IMR-90 (cell line): ENCODE results near the gene MRTFA. TPM values are rescaled to one million over a fixed set of nuclear protein-coding genes. Genes with fewer than 3 reads are reported as not detected.
A peak's percentile ranks its signal among the peaks of the same experiment; 100 is the strongest.

ENCODE experiments used
- ATAC-seq: fragments of 200-7000 bp; cut with Tn5 transposase; 2 replicates; pipeline ENCODE4 v1.9.1; 2020; ENCODE audit warnings: low read depth, mild to moderate bottlenecking, moderate library complexity
- BruUV-seq: library from RNA; stranded (reverse); fragments of 400-500 nt; replicated peaks from 2 replicates; lab custom pipeline; 2021; lab: Mats Ljungman, UMichigan
- CTCF ChIA-PET: fragments of 300-600 bp; formaldehyde crosslinking; extraction: SDS; loops from one replicate; lab custom pipeline; 2021; ENCODE audit warnings: antibody characterized with exemption; lab: Yijun Ruan, JAX
- POLR2A ChIA-PET: fragments of 300-600 bp; sonication (Branson Sonifier 250); formaldehyde crosslinking; loops from one replicate; lab custom pipeline; 2022; ENCODE audit warnings: antibody characterized with exemption; ENCODE audit not compliant: unreplicated experiment; lab: Charles Lee
- DNase-seq: peaks from one replicate; pipeline ENCODE4 v3.0.0; 2013
- H2AFZ ChIP-seq: replicated peaks from 2 replicates; pipeline ENCODE3; 2013; ENCODE audit warnings: low read length, mild to moderate bottlenecking; ENCODE audit not compliant: poor library complexity
- H2AK5ac ChIP-seq: 2 replicates; pipeline ENCODE4 v1.6.1; 2013; ENCODE audit warnings: low read depth, low read length, inconsistent platforms
- H2AK9ac ChIP-seq: replicated peaks from 2 replicates; pipeline ENCODE3; 2013; ENCODE audit warnings: mild to moderate bottlenecking, low read depth, low read length, moderate library complexity; ENCODE audit not compliant: poor library complexity
- H2BK120ac ChIP-seq: 2 replicates; pipeline ENCODE4 v1.6.1; 2013; ENCODE audit warnings: low read depth, low read length, inconsistent platforms
- H2BK15ac ChIP-seq: 3 replicates; pipeline ENCODE4 v1.6.1; 2013; ENCODE audit warnings: low read depth, low read length, inconsistent platforms
- H2BK20ac ChIP-seq: 2 replicates; pipeline ENCODE4 v1.6.1; 2013; ENCODE audit warnings: low read depth, mild to moderate bottlenecking, inconsistent platforms, low read length, moderate library complexity
- H2BK5ac ChIP-seq: 2 replicates; pipeline ENCODE4 v1.6.1; 2013; ENCODE audit warnings: mild to moderate bottlenecking, low read depth, low read length, inconsistent platforms; ENCODE audit not compliant: poor library complexity, severe bottlenecking
- H3K14ac ChIP-seq: replicated peaks from 2 replicates; pipeline ENCODE4 v1.6.1; 2013; ENCODE audit warnings: low read depth, low read length, inconsistent platforms
- H3K18ac ChIP-seq: 2 replicates; pipeline ENCODE4 v1.6.1; 2013; ENCODE audit warnings: low read depth, low read length, control low read depth
- H3K23ac ChIP-seq: 2 replicates; pipeline ENCODE4 v1.6.1; 2013; ENCODE audit warnings: low read depth, low read length, inconsistent platforms
- H3K27ac ChIP-seq: 2 replicates; pipeline ENCODE4 v1.5.1; 2013; ENCODE audit warnings: mild to moderate bottlenecking, control low read depth, low read length; ENCODE audit not compliant: insufficient read depth
- H3K27me3 ChIP-seq: 2 replicates; pipeline ENCODE4 v1.6.1; 2013; ENCODE audit warnings: low read length; ENCODE audit not compliant: control insufficient read depth, insufficient read depth
- H3K36me3 ChIP-seq: 2 replicates; pipeline ENCODE4 v1.6.1; 2013; ENCODE audit warnings: low read length, mixed read lengths; ENCODE audit not compliant: control insufficient read depth, insufficient read depth
- H3K4ac ChIP-seq: 2 replicates; pipeline ENCODE4 v1.6.1; 2013; ENCODE audit warnings: low read depth, low read length, inconsistent platforms
- H3K4me1 ChIP-seq: 2 replicates; pipeline ENCODE4 v1.6.1; 2013; ENCODE audit warnings: low read length, mixed read lengths; ENCODE audit not compliant: control insufficient read depth, insufficient read depth
- H3K4me2 ChIP-seq: 2 replicates; pipeline ENCODE4 v1.6.1; 2013; ENCODE audit warnings: low read depth, mild to moderate bottlenecking, control low read depth, low read length, moderate library complexity
- H3K4me3 ChIP-seq: 2 replicates; pipeline ENCODE4 v1.5.1; 2013; ENCODE audit warnings: low read depth, mild to moderate bottlenecking, control low read depth, low read length, moderate library complexity; ENCODE audit not compliant: insufficient read depth
- H3K56ac ChIP-seq: 2 replicates; pipeline ENCODE4 v1.6.1; 2013; ENCODE audit warnings: low read length, inconsistent platforms; ENCODE audit not compliant: insufficient read depth; ENCODE audit errors: extremely low read depth
- H3K79me1 ChIP-seq, 2 experiments: 2 replicates each; pipeline ENCODE4 v1.6.1; 2013; ENCODE audit warnings: low read length in 2 of 2, inconsistent platforms in 1 of 2, low read depth in 1 of 2
- H3K9ac ChIP-seq: 2 replicates; pipeline ENCODE4 v1.6.1; 2013; ENCODE audit warnings: low read depth, low read length, control low read depth
- H3K9me1 ChIP-seq: 2 replicates; pipeline ENCODE4 v1.6.1; 2013; ENCODE audit warnings: low read length, inconsistent platforms; ENCODE audit not compliant: insufficient read depth
- H3K9me3 ChIP-seq: 2 replicates; pipeline ENCODE4 v1.6.1; 2013; ENCODE audit warnings: low read length; ENCODE audit not compliant: control insufficient read depth, insufficient read depth
- H4K20me1 ChIP-seq: 2 replicates; pipeline ENCODE4 v1.6.1; 2013; ENCODE audit warnings: low read length, inconsistent platforms; ENCODE audit not compliant: insufficient read depth
- H4K5ac ChIP-seq: 2 replicates; pipeline ENCODE4 v1.6.1; 2013; ENCODE audit warnings: mild to moderate bottlenecking, low read depth, low read length, control low read depth
- H4K8ac ChIP-seq, 2 experiments: 2 replicates each; pipeline ENCODE4 v1.6.1; 2013; ENCODE audit warnings: low read depth in 2 of 2, low read length in 2 of 2, control low read depth in 1 of 2, inconsistent platforms in 1 of 2
- H4K91ac ChIP-seq: 2 replicates; pipeline ENCODE4 v1.6.1; 2013; ENCODE audit warnings: low read depth, low read length, inconsistent platforms; ENCODE audit not compliant: insufficient read depth
- BHLHE40 ChIP-seq: fragments of 150-350 bp; IDR thresholded peaks from 2 replicates; pipeline ENCODE4 v1.6.1; 2016; ENCODE audit warnings: mild to moderate bottlenecking, low read depth, low read length
- CEBPB ChIP-seq: IDR thresholded peaks from 2 replicates; pipeline ENCODE4 v1.6.1; 2012; ENCODE audit warnings: low read depth, low read length, improper control_type of control experiment
- CHD1 ChIP-seq: IDR thresholded peaks from 2 replicates; pipeline ENCODE4 v1.6.1; 2012; ENCODE audit warnings: low read depth, low read length, improper control_type of control experiment
- FOS ChIP-seq: fragments of 150-350 bp; IDR thresholded peaks from 2 replicates; pipeline ENCODE4 v1.6.1; 2016; ENCODE audit warnings: low read depth, low read length
- MAZ ChIP-seq: IDR thresholded peaks from 2 replicates; pipeline ENCODE4 v1.6.1; 2012; ENCODE audit warnings: low read depth, mild to moderate bottlenecking, low read length, improper control_type of control experiment, moderate library complexity, borderline replicate concordance
- MXI1 ChIP-seq: IDR thresholded peaks from 2 replicates; pipeline ENCODE4 v1.6.1; 2012; ENCODE audit warnings: low read depth, mild to moderate bottlenecking, low read length, moderate library complexity, borderline replicate concordance
- POLR2A ChIP-seq: IDR thresholded peaks from 2 replicates; pipeline ENCODE4 v1.6.1; 2012; ENCODE audit warnings: mild to moderate bottlenecking, low read depth, low read length
- RCOR1 ChIP-seq: IDR thresholded peaks from 2 replicates; pipeline ENCODE4 v1.6.1; 2012; ENCODE audit warnings: mild to moderate bottlenecking, low read length, improper control_type of control experiment; ENCODE audit not compliant: insufficient replicate concordance
- RFX5 ChIP-seq: IDR thresholded peaks from 2 replicates; pipeline ENCODE4 v1.8.0; 2012; ENCODE audit warnings: low read depth, mild to moderate bottlenecking, low read length, moderate library complexity
- SMC3 ChIP-seq: fragments of 150-350 bp; IDR thresholded peaks from 2 replicates; pipeline ENCODE4 v1.6.1; 2016; ENCODE audit warnings: low read depth, mild to moderate bottlenecking, antibody characterized with exemption, low read length, moderate library complexity
- WGBS, 2 experiments: methylation state at CpG; one replicate each; pipeline versions ENCODE4 v1.1.5 to v1.1.7; 2013; ENCODE audit warnings: missing lambda C conversion rate in 2 of 2; ENCODE audit not compliant: insufficient read length in 1 of 2; ENCODE audit errors: extremely low coverage in 2 of 2; 5-methylcytosine and 5-hydroxymethylcytosine counted together
- dilution Hi-C: fragments of 300-500 bp; cut with HindIII; formaldehyde crosslinking; loops from one replicate; pipeline ENCODE4 v1.14.3; 2018; ENCODE audit warnings: low sequenced_read_pairs; ENCODE audit not compliant: unreplicated experiment
- in situ Hi-C: fragments of 300-500 bp; cut with MboI; formaldehyde crosslinking; loops from 3 replicates; pipeline ENCODE4 v1.14.3; 2019; ENCODE audit warnings: low sequenced_read_pairs, inconsistent platforms, mixed read lengths
- intact Hi-C: fragments of 100-400 bp; cut with micrococcal nuclease; formaldehyde crosslinking; loops from 2 replicates; pipeline ENCODE4 v1.10.0; 2022
- polyA plus RNA-seq, 3 experiments: library from polyadenylated mRNA; depleted of rRNA; stranded (reverse); fragments of >200 nt; gene quantifications; 2 replicates each; pipeline ENCODE4 v1.2.3, GENCODE V29; 2012; ENCODE audit warnings: low replicate concordance in 1 of 3
- total RNA-seq: library from RNA; depleted of rRNA; stranded (reverse); fragments of >200 nt; gene quantifications from 2 replicates; pipeline ENCODE4 v1.2.3, GENCODE V29; 2012

The MRTFA gene
- total and polyA plus RNA-seq, 2 of the 4 experiments (the other 2 are of a cell fraction) = 12.5 to 17.2 TPM

DNA sequence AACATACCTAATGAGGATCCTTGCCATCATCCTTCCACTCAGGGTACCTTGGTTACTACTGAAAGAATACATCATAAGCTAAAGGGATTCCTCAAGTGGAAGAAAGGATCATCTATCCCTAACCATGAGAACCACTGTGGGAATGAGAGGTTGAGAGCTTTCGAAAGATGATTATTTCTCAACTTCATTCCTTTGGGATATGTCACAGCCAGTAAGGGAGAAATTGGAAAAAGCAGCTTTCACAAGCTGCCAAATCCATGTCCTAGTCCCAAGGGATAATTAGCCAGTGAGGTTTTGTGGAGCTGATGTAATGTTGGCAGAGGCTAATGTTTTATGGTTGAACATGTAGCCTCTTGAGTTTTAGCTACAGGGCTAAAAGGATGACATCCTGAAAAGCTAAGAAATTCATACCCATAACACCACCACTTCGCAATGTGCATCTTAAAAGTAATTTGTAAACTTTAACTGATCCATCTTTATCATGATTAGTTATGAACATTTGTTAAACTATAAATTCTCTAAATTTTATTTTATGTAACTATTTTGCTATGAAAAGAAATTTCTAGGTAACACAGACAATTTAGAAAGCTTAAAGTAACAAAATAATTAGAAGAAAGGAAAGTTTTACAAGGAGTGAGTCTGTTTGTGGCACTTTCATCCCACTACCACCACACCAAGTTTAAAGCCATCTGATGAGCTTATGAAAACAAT is 123.9 kb downstream of the MRTFA start:
- no peak overlapping the region for H2AK9ac ChIP-seq
- peak overlapping the region; percentile 81; the same call in 1 of the 2 replicates for H3K23ac ChIP-seq
- POLR2A ChIA-PET = no interaction called here
- intact Hi-C loops (loop anchor here (2.0 to 5.0 kb wide), 2 partner anchors 75 to 124 kb away; partner anchors contain the start of gene MRTFA), dilution Hi-C loops (no loop called here), in situ Hi-C loops (no loop called here)
- H2AK5ac ChIP-seq = peak overlapping the region; percentile 44; the same call in 1 of the 2 replicates
- H4K8ac ChIP-seq = peak overlapping the region; percentile 21 to 76; a peak in 2 of 4 replicates
- no TSS peak for BruUV-seq
- peak overlapping the region; percentile 90; the same call in 1 of the 2 replicates for H3K14ac ChIP-seq
- H3K4me3 ChIP-seq = no peak overlapping the region
- CTCF ChIA-PET = interaction anchor here (0.6 to 2.1 kb wide), 4 partner anchors 8 to 759 kb away, joined by 3 to 7 read pairs (median 4); no protein-coding TSS in a partner anchor
- peak overlapping the region; percentile 57; the same call in 1 of the 2 replicates for H3K9ac ChIP-seq
- peak overlapping the region; percentile 69 for H4K91ac ChIP-seq
- H2BK15ac ChIP-seq = peak overlapping the region; percentile 45; the same call in 2 of the 3 replicates
- H3K27me3 ChIP-seq = no peaks in the 10 kb centered on the region
- H3K18ac ChIP-seq = peak overlapping the region; percentile 90; the same call in 1 of the 2 replicates
- peak overlapping the region; percentile 91 for H2BK20ac ChIP-seq
- peaks cover 30% of the 10 kb centered on the region for H3K4me1 ChIP-seq
- H3K27ac ChIP-seq = peak overlapping the region; percentile 88; the same call in 1 of the 2 replicates
- H3K9me1 ChIP-seq = peaks cover 26% of the 10 kb centered on the region
- peaks cover under 1% of the 10 kb centered on the region; the same call in 1 of the 2 replicates for H3K36me3 ChIP-seq
- H3K9me3 ChIP-seq = no peaks in the 10 kb centered on the region
- peak overlapping the region; percentile 97; the same call in 1 of the 2 replicates for H3K4ac ChIP-seq
- H2AFZ ChIP-seq = no peak overlapping the region
- H3K79me1 ChIP-seq = peaks cover 28 to 86% of the 10 kb centered on the region in 2 experiments
- peak overlapping the region; percentile 97 for H2BK5ac ChIP-seq
- peak overlapping the region; percentile 73; the same call in 1 of the 2 replicates for H4K5ac ChIP-seq
- H3K4me2 ChIP-seq = peak overlapping the region; percentile 50; the same call in 1 of the 2 replicates
- ATAC-seq (peak; percentile 81), DNase-seq (peak; percentile 99)
- WGBS, 2 experiments = no CpG with 5 or more reads among the region's 2 CpGs
- peak overlapping the region; percentile 95 for H2BK120ac ChIP-seq
- peak; percentile 72 for TF ChIP-seq FOS
- no peak for TF ChIP-seq MAZ
- TF ChIP-seq POLR2A = 0 out of 2 replicates have a peak, but pooled peaks have one; percentile 50
- TF ChIP-seq SMC3 = peak; percentile 10; the same call in 1 of the 2 replicates
- TF ChIP-seq RCOR1 = peak; percentile 32
- no peak for TF ChIP-seq CHD1
- TF ChIP-seq RFX5 = 0 out of 2 replicates have a peak, but pooled peaks have one; percentile 22
- peak; percentile 97 for TF ChIP-seq CEBPB
- TF ChIP-seq MXI1 = no peak
- TF ChIP-seq BHLHE40 = 0 out of 2 replicates have a peak, but pooled peaks have one; percentile 20
- no peaks in the 10 kb centered on the region for H4K20me1 ChIP-seq
- peak overlapping the region; percentile 87 for H3K56ac ChIP-seq
